G401.6 (cell line): Measurements from ENCODE around the gene NUCKS1.
"Not testable (repeated sequence)": the region's sequence is repeated elsewhere in the genome, so short reads cannot be mapped to it uniquely, and the experiment has no call there.

Experiments
- FAIRE-seq: peaks from 2 replicates; lab custom pipeline; 2012; peaks lifted over from hg19 to GRCh38; lab: Jason Lieb, UNC

Gene NUCKS1

GRCh38 chr1:205729945-205730610, 19.9 kb downstream of the NUCKS1 start:
- FAIRE-seq = no peak

DNA sequence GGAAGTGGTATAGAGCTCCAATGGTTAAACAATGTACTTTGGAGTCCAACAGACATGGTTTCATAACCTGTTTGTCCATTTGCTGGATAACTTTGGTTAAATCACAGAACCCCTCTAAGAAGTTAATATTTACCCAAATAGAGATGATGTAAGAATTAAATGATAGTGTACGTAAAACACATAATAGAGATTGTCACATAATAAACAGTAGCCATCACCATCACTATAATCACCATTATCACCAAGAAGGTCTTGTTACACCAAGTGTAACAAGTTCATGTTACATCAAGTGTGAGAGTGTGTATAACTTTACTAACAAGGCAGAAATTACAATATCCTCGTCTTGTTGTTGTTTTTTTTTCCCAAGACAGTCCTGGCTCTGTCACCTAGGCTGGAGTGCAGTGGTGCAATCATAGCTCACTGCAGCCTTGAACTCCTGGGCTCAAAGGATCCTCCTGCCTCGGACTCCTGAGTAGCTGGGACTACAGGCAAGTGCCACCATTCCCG, 23.3 kb downstream of the NUCKS1 start:
- no peak for FAIRE-seq

DNA sequence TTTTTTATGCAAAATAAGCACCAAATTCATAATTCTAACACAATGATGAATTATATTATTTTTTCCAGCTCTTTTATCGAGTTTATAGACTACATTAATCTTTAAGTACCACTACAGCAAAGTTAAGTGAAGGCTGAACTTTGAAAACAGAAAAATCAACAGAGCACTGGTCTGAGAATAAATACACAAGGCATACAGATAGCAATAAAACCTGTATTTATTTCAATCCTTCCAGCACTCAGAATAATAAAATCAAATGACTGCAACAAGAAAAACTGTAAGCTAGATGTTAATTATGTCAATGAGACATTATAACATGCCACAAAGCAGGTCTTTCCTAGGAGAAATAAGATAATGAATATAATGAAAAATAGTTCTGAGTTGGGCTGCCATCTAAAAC, 24.5 kb downstream of the NUCKS1 start:
- FAIRE-seq = no peak

DNA sequence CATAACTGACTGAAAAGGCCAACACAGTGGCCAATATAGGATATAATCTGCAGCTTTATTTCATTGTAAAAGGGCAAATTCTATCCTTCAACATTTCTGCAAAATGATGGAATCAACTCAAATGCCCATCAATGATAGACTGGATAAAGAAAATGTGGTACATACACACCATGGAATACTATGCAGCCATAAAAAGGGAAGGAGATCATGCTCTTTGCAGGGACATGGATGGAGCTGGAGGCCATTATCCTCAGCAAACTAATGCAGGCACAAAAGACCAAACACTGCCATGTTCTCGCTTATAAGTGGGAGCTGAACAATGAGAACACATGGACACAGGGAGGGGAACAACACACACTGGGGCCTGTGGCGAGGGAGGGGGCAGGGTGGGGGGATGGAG, 29.2 kb downstream of the NUCKS1 start:
- not testable (repeated sequence) for FAIRE-seq

DNA sequence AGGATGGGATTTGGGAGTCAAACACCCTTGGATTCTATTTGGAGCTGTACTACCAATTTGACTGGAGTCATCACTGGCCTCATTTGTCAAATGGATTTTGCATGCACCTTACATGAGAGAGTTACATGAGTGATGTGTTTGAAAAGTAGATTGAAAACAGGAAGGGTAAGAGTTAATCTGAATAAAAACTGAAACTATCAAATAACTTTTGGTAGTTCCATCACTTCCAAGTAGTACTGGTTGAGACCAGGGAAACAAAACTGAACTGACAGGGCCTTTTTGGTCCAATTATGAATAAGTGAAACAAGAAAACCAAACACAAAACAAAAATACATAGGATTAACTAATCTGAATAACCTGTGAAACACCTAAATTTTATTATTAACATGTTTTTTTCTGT, 30.2 kb downstream of the NUCKS1 start:
- no peak for FAIRE-seq

DNA sequence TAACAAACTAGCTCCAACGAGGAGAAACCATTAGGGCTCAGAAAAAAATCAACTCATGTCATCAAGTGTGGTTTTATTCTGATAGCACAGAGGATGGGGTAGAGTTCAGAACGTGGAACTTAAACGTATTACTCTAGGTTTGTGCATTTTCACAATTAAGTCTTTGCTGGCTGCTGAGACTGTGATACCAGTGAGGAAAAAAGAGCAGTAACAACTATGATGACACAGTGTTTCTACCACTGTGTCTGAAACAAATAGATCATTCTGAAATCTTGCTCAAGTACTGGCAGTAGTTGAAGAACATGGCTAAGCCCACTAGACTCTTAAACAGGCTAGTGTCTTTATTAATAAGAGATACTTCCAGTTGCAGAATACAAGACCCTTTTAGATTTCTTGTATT, 31.0 kb downstream of the NUCKS1 start:
- FAIRE-seq = no peak

DNA sequence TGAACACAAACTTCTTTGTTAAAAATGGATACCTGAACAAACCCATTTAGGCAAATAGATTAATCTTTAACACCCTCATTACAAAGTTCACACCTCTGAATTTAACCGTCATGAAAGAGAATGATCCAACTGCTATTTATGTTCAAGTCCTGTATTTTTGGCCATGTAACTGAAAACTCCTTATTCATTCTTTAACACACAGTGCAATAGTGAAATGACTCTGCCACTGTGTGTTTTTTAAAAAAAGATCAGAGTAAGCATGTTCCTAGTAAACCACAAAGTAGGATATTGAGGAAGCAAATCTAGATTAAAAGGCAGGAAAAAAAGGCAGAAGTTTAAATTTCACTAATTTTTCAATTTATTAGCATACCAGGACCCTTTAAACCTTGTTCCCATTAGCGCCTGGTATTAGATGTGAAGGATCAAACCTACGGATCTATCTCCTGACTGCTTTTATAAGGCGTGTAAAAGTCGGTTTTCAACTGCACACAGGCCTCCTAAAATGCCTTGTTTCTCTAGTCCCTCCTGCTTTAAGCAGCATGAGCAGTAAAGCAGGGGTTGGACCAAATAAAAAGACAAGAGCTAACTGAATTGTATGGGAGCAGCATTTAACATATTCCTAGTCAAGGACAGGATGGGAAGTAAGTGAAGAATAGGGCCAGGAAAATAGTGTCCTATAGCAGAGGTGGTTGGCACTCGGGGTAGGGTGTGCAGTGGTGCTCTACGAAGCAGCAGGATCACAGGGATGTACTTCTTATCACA, 33.4 kb downstream of the NUCKS1 start:
- peak; percentile 17 for FAIRE-seq

DNA sequence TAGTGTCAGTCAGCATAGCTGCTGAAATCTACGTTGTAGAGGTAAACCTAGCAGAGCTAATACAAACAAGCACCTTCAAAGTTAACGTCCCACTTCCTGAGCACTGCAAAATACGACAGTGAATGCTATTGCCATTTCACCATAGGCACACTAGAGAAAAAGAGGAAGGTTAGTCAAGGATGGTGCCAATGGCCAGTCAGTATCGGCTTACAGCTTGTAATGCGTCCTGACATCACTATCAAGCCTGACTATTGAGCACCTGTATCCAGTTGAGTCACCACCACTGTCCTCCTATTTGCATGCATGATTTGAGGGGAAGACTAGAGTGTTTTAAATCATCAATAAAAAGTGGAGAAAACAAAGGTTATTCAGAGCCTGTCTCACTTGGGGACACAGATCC, 34.4 kb downstream of the NUCKS1 start:
- no peak for FAIRE-seq

DNA sequence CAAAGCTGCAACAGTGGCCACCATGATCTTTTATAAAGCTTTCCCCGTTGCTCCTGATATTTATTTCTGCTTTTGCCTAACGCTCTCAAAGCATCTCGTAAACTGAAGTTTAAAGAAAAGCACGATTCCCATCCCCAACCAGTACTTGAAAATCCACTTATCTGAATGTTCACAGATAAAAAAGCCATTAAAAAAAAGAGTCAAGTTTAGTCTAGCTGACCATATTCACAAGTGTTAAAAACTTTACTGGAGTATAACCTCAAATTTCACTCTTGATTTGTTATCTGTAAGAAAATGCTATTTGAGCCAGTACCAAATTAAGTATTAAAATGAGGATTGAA, 35.1 kb downstream of the NUCKS1 start:
- FAIRE-seq = no peak

DNA sequence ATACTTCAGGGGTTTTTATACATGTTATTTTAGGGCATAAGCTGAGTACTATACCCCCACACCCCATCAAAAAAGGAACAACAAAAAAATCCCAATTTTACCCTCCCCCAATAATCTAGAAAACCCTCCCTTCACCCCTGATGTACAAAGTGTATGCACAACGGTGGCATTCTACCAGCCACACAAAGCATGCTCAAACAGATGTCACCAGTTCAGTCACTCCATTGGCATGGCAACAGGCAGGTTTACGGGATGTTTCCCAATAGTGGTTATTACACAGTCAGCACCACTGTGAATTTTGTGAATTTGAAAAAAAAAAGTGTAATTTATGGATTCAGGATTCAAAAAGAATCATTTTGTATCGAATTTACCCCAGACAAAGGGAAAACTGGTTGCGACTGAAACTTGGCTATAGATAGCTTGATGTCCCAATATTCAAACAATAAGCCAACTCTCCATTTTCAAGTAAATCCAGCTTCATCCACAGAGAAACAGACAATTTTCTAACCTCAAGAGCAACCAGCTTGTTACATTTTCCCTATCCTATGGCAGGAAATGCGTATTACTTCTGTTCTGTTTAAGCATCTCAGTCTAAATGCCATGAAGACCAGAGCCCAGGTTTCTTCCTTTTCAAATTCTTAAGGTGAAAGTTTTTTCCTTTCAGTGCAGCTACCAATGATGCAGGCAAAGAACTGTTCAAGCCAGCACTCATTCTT, 35.6 kb downstream of the NUCKS1 start:
- FAIRE-seq = no peak

- FAIRE-seq = peak; percentile 79
Observed at GRCh38 chr1:205711105-205712048, 38.6 kb downstream of the NUCKS1 start.

GRCh38 chr1:205710201-205711062, 39.5 kb downstream of the NUCKS1 start:
- no peak for FAIRE-seq

GRCh38 chr1:205709640-205710039, 40.3 kb downstream of the NUCKS1 start:
- FAIRE-seq = no peak

DNA sequence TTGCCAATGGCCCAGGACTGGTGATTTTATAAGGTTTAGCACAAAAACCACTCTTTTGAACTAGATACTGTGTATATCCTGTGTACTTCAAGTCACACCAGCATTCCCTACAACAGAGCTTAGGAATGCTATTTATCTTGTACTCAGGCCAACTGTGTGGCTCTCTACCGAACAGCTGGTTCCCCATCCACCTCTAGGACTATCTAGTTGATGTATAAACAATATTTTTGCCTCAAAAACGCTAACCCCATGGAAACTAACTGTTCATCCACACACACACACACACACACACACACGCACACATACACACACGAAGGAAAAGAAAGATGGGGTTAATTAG, 41.0 kb downstream of the NUCKS1 start:
- FAIRE-seq = no peak

- no peak for FAIRE-seq
Observed at GRCh38 chr1:205706601-205707502, 43.1 kb downstream of the NUCKS1 start.

DNA sequence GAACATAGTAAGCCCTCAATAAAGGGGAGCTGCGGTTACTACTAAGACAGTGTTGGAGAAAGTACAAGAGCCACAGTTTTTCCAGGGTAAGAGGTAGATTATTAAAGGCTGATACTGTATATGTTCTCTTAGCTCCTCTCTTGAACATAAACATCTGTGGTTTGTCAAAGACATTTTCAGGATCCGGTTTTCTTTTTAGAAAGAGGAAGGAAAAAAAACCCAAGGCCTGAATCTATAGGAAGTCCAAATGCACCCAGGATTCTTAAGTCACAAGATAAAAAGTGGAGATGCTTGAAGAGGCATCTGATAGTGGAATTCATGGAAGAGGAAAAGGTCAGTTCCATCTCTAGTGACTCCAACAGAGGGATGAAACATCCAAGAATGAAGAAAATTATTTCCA, 45.1 kb downstream of the NUCKS1 start:
- no peak for FAIRE-seq

GRCh38 chr1:205703072-205703471, 46.9 kb downstream of the NUCKS1 start:
- no peak for FAIRE-seq

DNA sequence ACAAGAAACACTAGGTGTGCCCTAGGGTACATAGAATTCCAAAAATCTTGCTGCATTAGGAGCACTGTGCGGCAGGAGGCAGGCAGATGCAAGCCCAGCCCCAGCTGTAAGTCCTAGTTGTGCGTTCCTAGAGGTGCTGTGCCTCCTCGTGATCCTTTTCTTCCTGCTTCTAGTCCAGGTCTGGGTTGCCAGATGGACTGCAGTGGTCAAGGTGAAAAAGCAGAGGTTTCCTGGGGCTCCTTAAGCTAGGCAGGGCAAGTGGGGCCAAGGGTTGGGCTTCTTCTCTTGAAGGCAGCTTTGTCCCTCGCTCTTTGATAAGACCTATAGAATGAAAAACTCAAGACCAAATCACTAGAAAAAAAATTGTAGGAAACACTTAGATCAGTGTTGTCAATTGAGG, 48.1 kb downstream of the NUCKS1 start:
- FAIRE-seq = no peak

DNA sequence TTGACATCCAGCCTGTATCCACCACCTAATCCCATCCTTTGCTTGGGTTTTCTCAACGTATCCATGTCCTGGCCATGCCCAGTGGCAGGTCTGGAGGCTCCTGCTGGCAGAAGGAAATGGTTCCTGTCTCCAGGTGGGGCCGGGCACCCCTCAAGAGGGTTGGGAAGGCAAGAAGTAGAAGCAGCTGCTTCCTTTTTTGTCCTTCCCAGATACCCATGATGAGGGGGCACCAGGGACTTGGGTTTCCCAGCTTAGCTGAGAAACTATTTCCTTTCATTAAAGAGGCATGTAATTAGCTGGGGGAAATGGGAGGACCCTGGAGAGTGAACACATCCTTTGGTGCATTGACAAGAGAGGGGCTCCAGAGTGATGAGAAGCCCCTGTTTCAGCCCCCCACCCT, 48.6 kb downstream of the NUCKS1 start:
- no peak for FAIRE-seq

GRCh38 chr1:205700865-205701401, 49.0 kb downstream of the NUCKS1 start:
- no peak for FAIRE-seq
